K562 (cell line): Measurements from ENCODE around the gene MRPL40. TPM values are rescaled to one million over a fixed set of nuclear protein-coding genes. Genes with fewer than 3 reads are reported as not detected.

Source experiments
- BRD4 ChIP-seq: fragments of 200-600 bp; sonication (generic); IDR thresholded peaks from 2 replicates; pipeline ENCODE4 v1.6.1; 2017; ENCODE audit warnings: inconsistent platforms
- CBX5 ChIP-seq: IDR thresholded peaks from 2 replicates; pipeline ENCODE4 v1.6.1; 2014; ENCODE audit warnings: low read depth, borderline replicate concordance
- COPS2 ChIP-seq: fragments of 450-650 bp; conservative IDR thresholded peaks from 2 replicates; pipeline ENCODE4 v1.6.1; 2016; ENCODE audit warnings: mild to moderate bottlenecking, moderate library complexity
- EZH2 ChIP-seq: IDR thresholded peaks from 2 replicates; pipeline ENCODE4 v1.6.1; 2012; ENCODE audit warnings: low read depth, mild to moderate bottlenecking, inconsistent platforms, low read length, borderline replicate concordance
- FOXJ2 ChIP-seq: fragments of 200-800 bp; sonication (Bioruptor generic); IDR thresholded peaks from 2 replicates; pipeline ENCODE4 v1.6.1; 2016; ENCODE audit warnings: missing genetic modification characterization, missing compliant biosample characterization
- GTF2A2 ChIP-seq: IDR thresholded peaks from 2 replicates; pipeline ENCODE4 v1.6.1; 2016; ENCODE audit warnings: mild to moderate bottlenecking, missing genetic modification characterization, missing compliant biosample characterization
- JUN ChIP-seq, 2 experiments: sonication (generic) in 1 of 2; formaldehyde crosslinking in 1 of 2; IDR thresholded peaks; 2 replicates each; pipeline versions ENCODE4 v1.6.1 to v1.8.0; 2012 to 2022; ENCODE audit warnings: borderline replicate concordance in 2 of 2, mild to moderate bottlenecking in 2 of 2, improper control_type of control experiment in 1 of 2, low read depth in 1 of 2, low read length in 1 of 2, missing genetic modification reagents in 1 of 2
- KLF1 ChIP-seq: fragments of 450-650 bp; IDR thresholded peaks from 2 replicates; pipeline ENCODE4 v1.6.1; 2016; ENCODE audit warnings: missing genetic modification characterization, missing compliant biosample characterization
- L3MBTL2 ChIP-seq: fragments of 450-650 bp; IDR thresholded peaks from 2 replicates; pipeline ENCODE4 v1.6.1; 2016; ENCODE audit warnings: mild to moderate bottlenecking, moderate library complexity
- MAFG ChIP-seq: fragments of 450-650 bp; conservative IDR thresholded peaks from 2 replicates; pipeline ENCODE4 v1.6.1; 2016; ENCODE audit warnings: missing genetic modification characterization, missing compliant biosample characterization
- NFRKB ChIP-seq: fragments of 450-650 bp; IDR thresholded peaks from 2 replicates; pipeline ENCODE4 v1.6.1; 2016; ENCODE audit warnings: low read depth
- SMAD1 ChIP-seq: fragments of 150-350 bp; IDR thresholded peaks from 2 replicates; pipeline ENCODE4 v1.6.1; 2014; ENCODE audit warnings: low read length, low read depth; ENCODE audit not compliant: partially characterized antibody
- SREBF1 ChIP-seq: fragments of 150-350 bp; IDR thresholded peaks from 2 replicates; pipeline ENCODE4 v1.6.1; 2014; ENCODE audit warnings: antibody characterized with exemption, low read depth, low read length, borderline replicate concordance
- TBL1XR1 ChIP-seq, 2 experiments: IDR thresholded peaks; 2 replicates each; pipeline ENCODE4 v1.6.1; 2012; ENCODE audit warnings: improper control_type of control experiment in 2 of 2, low read length in 2 of 2, mild to moderate bottlenecking in 1 of 2
- ZNF263 ChIP-seq: sonication (generic); formaldehyde crosslinking; IDR thresholded peaks from 2 replicates; pipeline ENCODE4 v1.8.0; 2022; ENCODE audit warnings: mild to moderate bottlenecking, missing genetic modification reagents, borderline replicate concordance
- polyA plus RNA-seq, 8 experiments: library from polyadenylated mRNA; depleted of rRNA in 4 of 8; stranded (reverse) in 5 of 8; unstranded in 3 of 8; fragments of >200 nt; fragmentation: Nextera tagmentation in 2 of 8; fragmentation: Illumina TruSeq in 1 of 8; extraction: Ambion mirVana in 2 of 8; extraction: Trizol in 1 of 8; gene quantifications; 2 replicates each; pipeline versions ENCODE4 v1.2.1 to v1.2.3, GENCODE V29; 2011 to 2014; ENCODE audit warnings: inconsistent platforms in 1 of 8, missing spikeins in 1 of 8
- total RNA-seq, 7 experiments: library from RNA; depleted of rRNA in 6 of 7; stranded (reverse); fragments of >200 nt in 6 of 7; fragmentation: Illumina TruSeq in 2 of 7; extraction: Trizol in 2 of 7; gene quantifications; 2 replicates each; pipeline versions ENCODE4 v1.2.1 to v1.2.3, GENCODE V29; 2011 to 2021; ENCODE audit warnings: low replicate concordance in 1 of 7
- TF ChIP-seq, protein P1 (sequence below): fragments of 250-450 bp; sonication (Bioruptor Pico); IDR thresholded peaks from 2 replicates; pipeline ENCODE4 v1.5.0; 2022; ENCODE audit warnings: mild to moderate bottlenecking
- TF ChIP-seq, protein P2 (sequence below): fragments of 450-650 bp; IDR thresholded peaks from 2 replicates; pipeline ENCODE4 v1.7.0; 2016; ENCODE audit warnings: borderline replicate concordance
- TF ChIP-seq, protein P3 (sequence below): sonication (generic); formaldehyde crosslinking; IDR thresholded peaks from 2 replicates; pipeline ENCODE4 v1.9.0; 2022; ENCODE audit warnings: mild to moderate bottlenecking, missing genetic modification reagents
- TF ChIP-seq, protein P4 (sequence below): fragments of 450-650 bp; IDR thresholded peaks from 2 replicates; pipeline ENCODE4 v1.6.1; 2018; ENCODE audit not compliant: partially characterized antibody

The MRPL40 gene
- total and polyA plus RNA-seq, 9 of the 15 experiments (the other 6 are each of a cell fraction or from before 2014, with no cell fraction given) = 132 to 652 (median 208) TPM

DNA sequence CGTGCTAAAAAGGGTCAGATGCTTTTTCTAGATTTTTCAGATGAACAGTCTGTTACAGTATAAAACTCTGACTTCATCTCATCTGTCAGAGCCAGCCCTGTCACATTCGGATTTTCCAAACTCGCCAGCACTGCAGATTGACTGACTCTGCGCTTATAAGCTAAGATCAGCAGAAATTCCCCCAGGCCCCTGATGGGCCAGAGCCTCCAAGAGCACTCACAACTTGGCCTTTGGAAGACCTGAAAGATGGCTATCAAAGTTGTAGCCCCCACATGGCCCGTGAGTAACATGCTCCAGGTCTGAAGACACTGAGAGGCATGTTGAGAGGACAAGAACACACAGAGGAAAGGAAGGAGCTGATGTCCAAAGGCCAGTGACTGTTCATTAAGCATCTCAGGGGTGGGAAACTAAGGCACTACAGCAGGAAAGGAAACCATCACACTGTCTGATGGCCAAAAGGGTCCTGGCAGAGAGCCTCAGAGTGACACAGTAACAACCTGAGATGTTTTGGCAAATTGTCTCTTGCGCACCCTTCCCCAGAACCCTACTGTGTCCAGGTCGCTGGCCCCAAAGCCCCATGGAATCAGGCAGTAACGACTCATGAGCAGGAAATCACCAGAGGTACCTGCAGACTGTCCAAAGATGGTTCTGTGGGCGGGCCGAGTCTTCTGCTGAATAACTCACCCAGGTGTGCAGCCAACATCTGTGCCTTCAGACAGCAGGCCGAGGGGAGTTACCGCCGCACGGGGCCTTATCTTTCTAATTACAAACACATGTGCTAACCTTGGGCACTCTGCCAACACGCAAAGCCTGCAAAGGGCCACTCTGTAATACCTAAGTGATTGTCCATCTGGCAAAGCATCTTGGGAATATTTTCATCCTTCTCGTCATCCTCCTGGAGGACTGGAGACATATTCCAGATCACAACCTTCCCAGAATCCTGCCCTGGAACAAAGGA is 24.4 kb upstream of the MRPL40 start (continued):
- peak; percentile 76; the same call in 1 of the 2 replicates for TF ChIP-seq KLF1 (tag)
- TF ChIP-seq COPS2 = no peak
- TF ChIP-seq ZNF263 (CRISPR knock-in tag) = no peak
- TF ChIP-seq SMAD1 = peak; percentile 97
- no peak for TF ChIP-seq SREBF1
- peak; percentile 71 to 93; a peak in 3 of 4 replicates for TF ChIP-seq TBL1XR1 (IDR thresholded peaks at IDR 0.05; ENCODE audit: low read length in 2 of 2)
- TF ChIP-seq NFRKB = no peak
- TF ChIP-seq EZH2 = no peak
- TF ChIP-seq, protein P1, sequence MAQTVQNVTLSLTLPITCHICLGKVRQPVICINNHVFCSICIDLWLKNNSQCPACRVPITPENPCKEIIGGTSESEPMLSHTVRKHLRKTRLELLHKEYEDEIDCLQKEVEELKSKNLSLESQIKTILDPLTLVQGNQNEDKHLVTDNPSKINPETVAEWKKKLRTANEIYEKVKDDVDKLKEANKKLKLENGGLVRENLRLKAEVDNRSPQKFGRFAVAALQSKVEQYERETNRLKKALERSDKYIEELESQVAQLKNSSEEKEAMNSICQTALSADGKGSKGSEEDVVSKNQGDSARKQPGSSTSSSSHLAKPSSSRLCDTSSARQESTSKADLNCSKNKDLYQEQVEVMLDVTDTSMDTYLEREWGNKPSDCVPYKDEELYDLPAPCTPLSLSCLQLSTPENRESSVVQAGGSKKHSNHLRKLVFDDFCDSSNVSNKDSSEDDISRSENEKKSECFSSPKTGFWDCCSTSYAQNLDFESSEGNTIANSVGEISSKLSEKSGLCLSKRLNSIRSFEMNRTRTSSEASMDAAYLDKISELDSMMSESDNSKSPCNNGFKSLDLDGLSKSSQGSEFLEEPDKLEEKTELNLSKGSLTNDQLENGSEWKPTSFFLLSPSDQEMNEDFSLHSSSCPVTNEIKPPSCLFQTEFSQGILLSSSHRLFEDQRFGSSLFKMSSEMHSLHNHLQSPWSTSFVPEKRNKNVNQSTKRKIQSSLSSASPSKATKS (CRISPR knock-in tag) = no peak
- TF ChIP-seq, protein P2, sequence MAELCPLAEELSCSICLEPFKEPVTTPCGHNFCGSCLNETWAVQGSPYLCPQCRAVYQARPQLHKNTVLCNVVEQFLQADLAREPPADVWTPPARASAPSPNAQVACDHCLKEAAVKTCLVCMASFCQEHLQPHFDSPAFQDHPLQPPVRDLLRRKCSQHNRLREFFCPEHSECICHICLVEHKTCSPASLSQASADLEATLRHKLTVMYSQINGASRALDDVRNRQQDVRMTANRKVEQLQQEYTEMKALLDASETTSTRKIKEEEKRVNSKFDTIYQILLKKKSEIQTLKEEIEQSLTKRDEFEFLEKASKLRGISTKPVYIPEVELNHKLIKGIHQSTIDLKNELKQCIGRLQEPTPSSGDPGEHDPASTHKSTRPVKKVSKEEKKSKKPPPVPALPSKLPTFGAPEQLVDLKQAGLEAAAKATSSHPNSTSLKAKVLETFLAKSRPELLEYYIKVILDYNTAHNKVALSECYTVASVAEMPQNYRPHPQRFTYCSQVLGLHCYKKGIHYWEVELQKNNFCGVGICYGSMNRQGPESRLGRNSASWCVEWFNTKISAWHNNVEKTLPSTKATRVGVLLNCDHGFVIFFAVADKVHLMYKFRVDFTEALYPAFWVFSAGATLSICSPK = no peak
- no peak for TF ChIP-seq CBX5
- no peak for TF ChIP-seq GTF2A2 (tag)
- no peak for TF ChIP-seq BRD4
- TF ChIP-seq FOXJ2 (tag) = 0 out of 2 replicates have a peak, but pooled peaks have one; percentile 52
- TF ChIP-seq, protein P3, sequence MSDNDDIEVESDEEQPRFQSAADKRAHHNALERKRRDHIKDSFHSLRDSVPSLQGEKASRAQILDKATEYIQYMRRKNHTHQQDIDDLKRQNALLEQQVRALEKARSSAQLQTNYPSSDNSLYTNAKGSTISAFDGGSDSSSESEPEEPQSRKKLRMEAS (CRISPR knock-in tag) = no peak
- TF ChIP-seq L3MBTL2 = peak; percentile 67; the same call in 1 of the 2 replicates
- TF ChIP-seq MAFG (tag) = peak; percentile 43
- TF ChIP-seq, protein P4, sequence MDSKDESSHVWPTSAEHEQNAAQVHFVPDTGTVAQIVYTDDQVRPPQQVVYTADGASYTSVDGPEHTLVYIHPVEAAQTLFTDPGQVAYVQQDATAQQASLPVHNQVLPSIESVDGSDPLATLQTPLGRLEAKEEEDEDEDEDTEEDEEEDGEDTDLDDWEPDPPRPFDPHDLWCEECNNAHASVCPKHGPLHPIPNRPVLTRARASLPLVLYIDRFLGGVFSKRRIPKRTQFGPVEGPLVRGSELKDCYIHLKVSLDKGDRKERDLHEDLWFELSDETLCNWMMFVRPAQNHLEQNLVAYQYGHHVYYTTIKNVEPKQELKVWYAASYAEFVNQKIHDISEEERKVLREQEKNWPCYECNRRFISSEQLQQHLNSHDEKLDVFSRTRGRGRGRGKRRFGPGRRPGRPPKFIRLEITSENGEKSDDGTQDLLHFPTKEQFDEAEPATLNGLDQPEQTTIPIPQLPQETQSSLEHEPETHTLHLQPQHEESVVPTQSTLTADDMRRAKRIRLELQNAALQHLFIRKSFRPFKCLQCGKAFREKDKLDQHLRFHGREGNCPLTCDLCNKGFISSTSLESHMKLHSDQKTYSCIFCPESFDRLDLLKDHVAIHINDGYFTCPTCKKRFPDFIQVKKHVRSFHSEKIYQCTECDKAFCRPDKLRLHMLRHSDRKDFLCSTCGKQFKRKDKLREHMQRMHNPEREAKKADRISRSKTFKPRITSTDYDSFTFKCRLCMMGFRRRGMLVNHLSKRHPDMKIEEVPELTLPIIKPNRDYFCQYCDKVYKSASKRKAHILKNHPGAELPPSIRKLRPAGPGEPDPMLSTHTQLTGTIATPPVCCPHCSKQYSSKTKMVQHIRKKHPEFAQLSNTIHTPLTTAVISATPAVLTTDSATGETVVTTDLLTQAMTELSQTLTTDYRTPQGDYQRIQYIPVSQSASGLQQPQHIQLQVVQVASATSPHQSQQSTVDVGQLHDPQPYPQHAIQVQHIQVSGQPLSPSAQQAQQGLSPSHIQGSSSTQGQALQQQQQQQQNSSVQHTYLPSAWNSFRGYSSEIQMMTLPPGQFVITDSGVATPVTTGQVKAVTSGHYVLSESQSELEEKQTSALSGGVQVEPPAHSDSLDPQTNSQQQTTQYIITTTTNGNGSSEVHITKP = no peak
- TF ChIP-seq JUN (IDR thresholded peaks at IDR 0.05; ENCODE audit: borderline replicate concordance, low read depth, low read length) = peak; percentile 70; the same call in 1 of the 2 replicates
- no peak for TF ChIP-seq JUN (CRISPR knock-in tag; IDR thresholded peaks at IDR 0.05; ENCODE audit: borderline replicate concordance)
